Immature natural killer cell (primary cell): Measurements from ENCODE around the gene CD69. TPM values are rescaled to one million over a fixed set of nuclear protein-coding genes. Genes with fewer than 3 reads are reported as not detected.

Source experiments
- polyA plus RNA-seq, 3 donors: library from polyadenylated mRNA; unstranded; fragments of 300-500 nt; fragmentation: Illumina TruSeq; gene quantifications; one replicate each; pipeline ENCODE4 v1.2.3, GENCODE V29; 2021

CD69 gene
- polyA plus RNA-seq, 3 donors from 2014 or later = 142 to 434 (median 240) TPM

Other genes with a start within 250 kb of the CD69 start
- gene KLRB1, start 153.0 kb downstream of the CD69 start, polyA plus RNA-seq = 100 to 1,000 TPM; 303 to 351 (median 347) TPM
- 10 to 100 TPM; 37.7 to 57.3 (median 38.7) TPM for gene CLEC2D, start 91.2 kb downstream of the CD69 start, polyA plus RNA-seq
- gene CLECL1, start 27.8 kb downstream of the CD69 start, polyA plus RNA-seq = 1 to 10 TPM in 2 of 3 donors, not detected in 1; 1.2 to 3.5 TPM
- 1,000 to 10,000 TPM; 1,026 to 1,807 (median 1,127) TPM for gene KLRF1, start 66.6 kb upstream of the CD69 start, polyA plus RNA-seq
- gene CLEC2B, start 108.5 kb upstream of the CD69 start, polyA plus RNA-seq = 100 to 1,000 TPM in 2 of 3 donors, 10 to 100 TPM in 1; 92.8 to 134 (median 130) TPM
- 1 to 10 TPM in 1 of 3 donors, under 1 TPM in 1, not detected in 1; 0.94 to 3.4 TPM for gene KLRF2, start 120.6 kb upstream of the CD69 start, polyA plus RNA-seq
- gene CLEC2A, start 171.5 kb upstream of the CD69 start, polyA plus RNA-seq = not detected
- gene CLEC12A, start 210.5 kb upstream of the CD69 start, polyA plus RNA-seq = 1 to 10 TPM; 2.9 to 5.6 (median 4.3) TPM
- gene CLEC1B, start 238.2 kb upstream of the CD69 start, polyA plus RNA-seq = 1 to 10 TPM in 1 of 3 donors, under 1 TPM in 1, not detected in 1; 0.47 to 2.0 TPM
- gene CLEC12B, start 249.7 kb upstream of the CD69 start, polyA plus RNA-seq = under 1 TPM in 1 of 3 donors, not detected in 2; 0.67 TPM